Endothelial cell of umbilical vein (primary cell): ENCODE measurements around the gene LDLRAD2. TPM values are rescaled to one million over a fixed set of nuclear protein-coding genes. Genes with fewer than 3 reads are reported as not detected.

Source experiments
- BruUV-seq: library from RNA; stranded (reverse); fragments of 400-500 nt; replicated peaks from 2 replicates; lab custom pipeline; 2021; lab: Mats Ljungman, UMichigan
- CTCF ChIA-PET: fragments of 300-600, 350-600 bp; sonication (Branson Sonifier 250); formaldehyde crosslinking; loops from one replicate; lab custom pipeline; 2021; ENCODE audit warnings: antibody characterized with exemption, inconsistent platforms; lab: Charles Lee
- POLR2A ChIA-PET: fragments of 300-600, 350-600 bp; sonication (Branson Sonifier 250); formaldehyde crosslinking; loops from one replicate; lab custom pipeline; 2021; ENCODE audit warnings: antibody characterized with exemption, inconsistent platforms; lab: Charles Lee
- DNase-seq: peaks from one replicate; pipeline ENCODE4 v3.0.0-alpha.2; 2011; ENCODE audit warnings: low read depth, low spot score
- FAIRE-seq: peaks from 2 replicates; lab custom pipeline; 2011; peaks lifted over from hg19 to GRCh38; lab: Jason Lieb, UNC
- H2AFZ ChIP-seq: 2 replicates; pipeline ENCODE4 v1.6.0; 2012; ENCODE audit warnings: low read depth, low read length, control low read depth, inconsistent platforms
- H3K27ac ChIP-seq: 2 replicates; pipeline ENCODE4 v1.5.1; 2011; ENCODE audit warnings: low read depth, mild to moderate bottlenecking, control low read depth, low read length, moderate library complexity; ENCODE audit not compliant: insufficient read depth
- H3K27me3 ChIP-seq, 2 experiments: 2 replicates each; pipeline versions ENCODE4 v1.6.0 to v1.6.1; 2011; ENCODE audit warnings: low read length in 2 of 2, mixed read lengths in 1 of 2; ENCODE audit not compliant: control insufficient read depth in 2 of 2, insufficient read depth in 2 of 2
- H3K36me3 ChIP-seq, 2 experiments: 2 replicates in 1 of 2; 3 replicates in 1 of 2; pipeline ENCODE4 v1.5.1; 2011; ENCODE audit warnings: low read length in 2 of 2, mild to moderate bottlenecking in 1 of 2, moderate library complexity in 1 of 2; ENCODE audit not compliant: control insufficient read depth in 2 of 2, insufficient read depth in 2 of 2; ENCODE audit errors: extremely low read depth in 1 of 2
- H3K4me1 ChIP-seq: 3 replicates; pipeline ENCODE4 v1.5.1; 2011; ENCODE audit warnings: mild to moderate bottlenecking, low read length; ENCODE audit not compliant: control insufficient read depth, insufficient read depth; ENCODE audit errors: extremely low read depth
- H3K4me2 ChIP-seq: 2 replicates; pipeline ENCODE4 v1.6.1; 2011; ENCODE audit warnings: low read length, control low read depth, mixed read lengths; ENCODE audit not compliant: insufficient read depth
- H3K4me3 ChIP-seq, 3 experiments: fragments of 200-600 bp in 1 of 3; sonication (generic), shearing (Covaris generic) in 1 of 3; replicated peaks in 1 of 3; 2 replicates each; pipeline ENCODE4 v1.5.1; 2011 to 2016; ENCODE audit warnings: control low read depth in 3 of 3, low read length in 3 of 3, mild to moderate bottlenecking in 2 of 3, inconsistent platforms in 1 of 3, low read depth in 1 of 3, moderate library complexity in 1 of 3; ENCODE audit not compliant: insufficient read depth in 1 of 3
- H3K79me2 ChIP-seq: 2 replicates; pipeline ENCODE4 v1.6.0; 2012; ENCODE audit warnings: low read length, inconsistent platforms; ENCODE audit not compliant: control insufficient read depth, insufficient read depth
- H3K9ac ChIP-seq: replicated peaks from 2 replicates; pipeline ENCODE3; 2011; ENCODE audit warnings: low read length, control low read depth; ENCODE audit not compliant: insufficient read depth; ENCODE audit errors: extremely low read depth
- H3K9me1 ChIP-seq: replicated peaks from 3 replicates; pipeline ENCODE4 v1.6.0; 2011; ENCODE audit warnings: mild to moderate bottlenecking, low read length; ENCODE audit not compliant: control insufficient read depth, insufficient read depth; ENCODE audit errors: extremely low read depth
- H3K9me3 ChIP-seq: replicated peaks from 2 replicates; pipeline ENCODE4 v1.5.1; 2012; ENCODE audit warnings: low read length, inconsistent platforms; ENCODE audit not compliant: control insufficient read depth, insufficient read depth
- H4K20me1 ChIP-seq: replicated peaks from 2 replicates; pipeline ENCODE3; 2011; ENCODE audit warnings: mild to moderate bottlenecking, low read length; ENCODE audit not compliant: control insufficient read depth, insufficient read depth; ENCODE audit errors: extremely low read depth
- CTCF ChIP-seq, 2 donors: IDR thresholded peaks; 1 replicate in 1 of 2; 2 replicates in 1 of 2; pipeline ENCODE4 v1.5.1; 2011; ENCODE audit warnings: low read length in 2 of 2, mild to moderate bottlenecking in 2 of 2, moderate library complexity in 2 of 2, control low read depth in 1 of 2, inconsistent platforms in 1 of 2, low read depth in 1 of 2; ENCODE audit not compliant: insufficient read depth in 1 of 2; ENCODE audit errors: extremely low read depth in 1 of 2
- EZH2 ChIP-seq: IDR thresholded peaks from 2 replicates; pipeline ENCODE4 v1.6.1; 2012; ENCODE audit warnings: borderline replicate concordance, low read depth, mild to moderate bottlenecking, moderate library complexity, low read length, inconsistent platforms; ENCODE audit not compliant: severe bottlenecking
- FOS ChIP-seq: IDR thresholded peaks from 2 replicates; pipeline ENCODE4 v1.6.1; 2011; ENCODE audit warnings: mild to moderate bottlenecking, low read length, moderate library complexity, borderline replicate concordance; ENCODE audit not compliant: insufficient read depth
- GATA2 ChIP-seq: IDR thresholded peaks from 2 replicates; pipeline ENCODE4 v1.7.0; 2011; ENCODE audit warnings: low read depth, mild to moderate bottlenecking, moderate library complexity, mixed read lengths, low read length; ENCODE audit not compliant: insufficient read length, insufficient read depth
- JUN ChIP-seq: IDR thresholded peaks from 2 replicates; pipeline ENCODE4 v1.6.1; 2011; ENCODE audit warnings: borderline replicate concordance, low read depth; ENCODE audit not compliant: insufficient read length, insufficient read depth
- MAX ChIP-seq: IDR thresholded peaks from 2 replicates; pipeline ENCODE4 v1.6.1; 2011; ENCODE audit not compliant: insufficient read depth, insufficient read length
- MYC ChIP-seq: IDR thresholded peaks from one replicate; pipeline ENCODE4 v1.6.1; 2011; ENCODE audit warnings: mild to moderate bottlenecking, low read depth, low read length
- POLR2A ChIP-seq: IDR thresholded peaks from 2 replicates; pipeline ENCODE4 v1.6.1; 2012; ENCODE audit warnings: low read depth, mild to moderate bottlenecking, control low read depth, low read length
- POLR2AphosphoS5 ChIP-seq: IDR thresholded peaks from 2 replicates; pipeline ENCODE4 v1.6.1; 2012; ENCODE audit warnings: low read depth, mild to moderate bottlenecking, control low read depth, low read length, moderate library complexity; ENCODE audit not compliant: insufficient read depth
- dilution Hi-C: fragments of 300-500 bp; cut with MboI; formaldehyde crosslinking; loops from one replicate; pipeline ENCODE4 v1.15.0; 2019; ENCODE audit warnings: low sequenced_read_pairs; ENCODE audit not compliant: extremely low pct_ligation_motif_present
- intact Hi-C: fragments of 100-400 bp; cut with micrococcal nuclease; formaldehyde crosslinking; loops from one replicate; pipeline ENCODE4 v1.10.0; 2022
- polyA plus RNA-seq, 4 experiments: library from polyadenylated mRNA; depleted of rRNA in 3 of 4; stranded (reverse) in 3 of 4; unstranded in 1 of 4; fragments of >200 nt; gene quantifications; 2 replicates each; pipeline versions ENCODE4 v1.2.1 to v1.2.3, GENCODE V29; 2011 to 2012; ENCODE audit warnings: missing spikeins in 1 of 4
- total RNA-seq: library from RNA; stranded (reverse); gene quantifications from 2 replicates; pipeline ENCODE4 v1.2.3, GENCODE V29; 2021

Gene LDLRAD2
- total and polyA plus RNA-seq, 2 donors (not counting 3 experiments of a cell fraction or from before 2014, with no cell fraction given) = 0.44 TPM; not detected in 1

GRCh38 chr1:21841852-21842466 lies 29.9 kb downstream of the LDLRAD2 start:
- Histone ChIP-seq H4K20me1 (no peaks in the 10 kb centered on the region), H3K4me2 (no peak overlapping the region), H3K27ac (no peak overlapping the region), H2AFZ (no peak overlapping the region), H3K9ac (no peak overlapping the region), H3K36me3 (peaks cover 66 to 77% of the 10 kb centered on the region in 2 experiments), H3K4me1 (no peaks in the 10 kb centered on the region), H3K4me3 (no peak overlapping the region), H3K9me3 (no peaks in the 10 kb centered on the region), H3K27me3 (no peaks in the 10 kb centered on the region), H3K79me2 (peaks cover 22% of the 10 kb centered on the region), H3K9me1 (no peaks in the 10 kb centered on the region)
- dilution Hi-C loops = no loop called here
- BruUV-seq = TSS peak; percentile 67
- no peak for DNase-seq
- intact Hi-C loops = no loop called here
- FAIRE-seq = no peak
- ChIA-PET CTCF (no interaction called here), POLR2A (no interaction called here)
- TF ChIP-seq CTCF (IDR thresholded peaks at IDR 0.05; ENCODE audit: extremely low read depth in 1 of 2, insufficient read depth in 1 of 2, low read depth in 1 of 2, low read length in 2 of 2) (no peak), POLR2A (peak; percentile 47)

GRCh38 chr1:21842606-21843162 lies 30.6 kb downstream of the LDLRAD2 start:
- H2AFZ ChIP-seq = no peak overlapping the region
- ChIA-PET POLR2A (no interaction called here), CTCF (no interaction called here)
- FAIRE-seq (no peak), DNase-seq (no peak)
- no peaks in the 10 kb centered on the region for H3K9me3 ChIP-seq
- no peak overlapping the region for H3K9ac ChIP-seq
- no peak overlapping the region for H3K27ac ChIP-seq
- no peaks in the 10 kb centered on the region for H4K20me1 ChIP-seq
- dilution Hi-C loops = no loop called here
- H3K79me2 ChIP-seq = peaks cover 27% of the 10 kb centered on the region
- TF ChIP-seq MYC = no peak
- TF ChIP-seq POLR2AphosphoS5 = no peak
- no peak for TF ChIP-seq MAX
- TF ChIP-seq EZH2 = no peak
- no peak for TF ChIP-seq GATA2
- TF ChIP-seq FOS = no peak
- TF ChIP-seq CTCF (IDR thresholded peaks at IDR 0.05; ENCODE audit: extremely low read depth in 1 of 2, insufficient read depth in 1 of 2, low read depth in 1 of 2, low read length in 2 of 2) = no peak
- TF ChIP-seq JUN = no peak
- no peak for TF ChIP-seq POLR2A
- no peaks in the 10 kb centered on the region for H3K4me1 ChIP-seq
- no peak overlapping the region for H3K4me3 ChIP-seq
- H3K4me2 ChIP-seq = no peak overlapping the region
- peaks cover 70 to 80% of the 10 kb centered on the region in 2 experiments for H3K36me3 ChIP-seq
- no TSS peak for BruUV-seq
- H3K27me3 ChIP-seq = no peaks in the 10 kb centered on the region
- intact Hi-C loops = no loop called here
- H3K9me1 ChIP-seq = no peaks in the 10 kb centered on the region
